Common myeloid progenitor, CD34-positive (primary cell): Measurements from ENCODE around the gene SLC16A1.
"Not testable (repeated sequence)": the region's sequence is repeated elsewhere in the genome, so short reads cannot be mapped to it uniquely, and the experiment has no call there.

Experiments
- CTCF ChIA-PET: fragments of 350-600 bp; sonication (Branson Sonifier 250); formaldehyde crosslinking; loops from one replicate; lab custom pipeline; 2021; ENCODE audit warnings: antibody characterized with exemption; lab: Charles Lee
- POLR2A ChIA-PET: fragments of 350-600 bp; sonication (Branson Sonifier 250); formaldehyde crosslinking; loops from one replicate; lab custom pipeline; 2021; ENCODE audit warnings: antibody characterized with exemption; lab: Charles Lee
- DNase-seq, 3 donors: peaks; one replicate each; pipeline versions ENCODE4 v3.0.0 to v3.0.0-alpha.2; 2013
- H3K27ac ChIP-seq, 2 experiments: 1 replicate in 1 of 2; 2 replicates in 1 of 2; pipeline ENCODE4 v1.7.0; 2013; ENCODE audit warnings: inconsistent platforms in 2 of 2, low read length in 2 of 2, mild to moderate bottlenecking in 2 of 2, low read depth in 1 of 2, moderate library complexity in 1 of 2; ENCODE audit not compliant: severe bottlenecking in 2 of 2, insufficient read depth in 1 of 2, poor library complexity in 1 of 2
- H3K27me3 ChIP-seq, 5 experiments: replicated peaks in 2 of 5; 1 replicate in 3 of 5; 2 replicates in 2 of 5; pipeline versions ENCODE4 v1.6.1 to v1.7.0; 2013; ENCODE audit warnings: low read length in 4 of 5, mild to moderate bottlenecking in 2 of 5, moderate library complexity in 2 of 5, inconsistent platforms in 1 of 5; ENCODE audit not compliant: insufficient read depth in 5 of 5, control insufficient read depth in 4 of 5
- H3K36me3 ChIP-seq, 4 experiments: 1 replicate in 2 of 4; 2 replicates in 2 of 4; pipeline versions ENCODE4 v1.6.1 to v1.7.0; 2013; ENCODE audit warnings: low read length in 3 of 4, control low read depth in 1 of 4, mild to moderate bottlenecking in 1 of 4; ENCODE audit not compliant: control insufficient read depth in 4 of 4, insufficient read depth in 4 of 4
- H3K4me1 ChIP-seq, 4 experiments: 1 replicate in 3 of 4; 2 replicates in 1 of 4; pipeline versions ENCODE4 v1.6.1 to v1.7.1; 2013; ENCODE audit warnings: low read length in 3 of 4, mild to moderate bottlenecking in 3 of 4, control low read depth in 1 of 4, inconsistent platforms in 1 of 4, moderate library complexity in 1 of 4; ENCODE audit not compliant: control insufficient read depth in 4 of 4, insufficient read depth in 4 of 4; ENCODE audit errors: control extremely low read depth in 1 of 4
- H3K4me3 ChIP-seq, 7 experiments: 1 replicate in 4 of 7; 2 replicates in 3 of 7; pipeline versions ENCODE4 v1.5.1 to v1.7.0; 2013; ENCODE audit warnings: mild to moderate bottlenecking in 7 of 7, low read length in 6 of 7, moderate library complexity in 6 of 7, inconsistent platforms in 2 of 7, low read depth in 2 of 7, control low read depth in 1 of 7; ENCODE audit not compliant: insufficient read depth in 4 of 7, control insufficient read depth in 1 of 7; ENCODE audit errors: extremely low read depth in 1 of 7
- H3K9me3 ChIP-seq, 5 experiments: 1 replicate in 4 of 5; 2 replicates in 1 of 5; pipeline versions ENCODE4 v1.6.1 to v1.7.1; 2013; ENCODE audit warnings: low read length in 4 of 5, mild to moderate bottlenecking in 2 of 5, inconsistent platforms in 1 of 5, low read depth in 1 of 5, moderate library complexity in 1 of 5; ENCODE audit not compliant: control insufficient read depth in 4 of 5, insufficient read depth in 2 of 5; ENCODE audit errors: control extremely low read depth in 1 of 5
- WGBS: methylation state at CpG from one replicate; pipeline ENCODE4 v1.1.5; 2013; ENCODE audit not compliant: insufficient coverage; 5-methylcytosine and 5-hydroxymethylcytosine counted together

SLC16A1 gene

GRCh38 chr1:112901387-112901786, 54.6 kb downstream of the SLC16A1 start:
- Histone ChIP-seq H3K4me3 (no peak overlapping the region), H3K4me1 (peaks cover 0 to 7% (median 2%) of the 10 kb centered on the region in 4 experiments), H3K9me3 (peaks cover 0 to 5% (median 0%) of the 10 kb centered on the region in 5 experiments), H3K27ac (no peak overlapping the region), H3K36me3 (no peaks in the 10 kb centered on the region), H3K27me3 (no peaks in the 10 kb centered on the region)
- ChIA-PET POLR2A (no interaction called here), CTCF (no interaction called here)
- DNase-seq = no peak
- WGBS = no CpG with 5 or more reads among the region's 2 CpGs

- no peaks in the 10 kb centered on the region for H3K27me3 ChIP-seq
- H3K4me1 ChIP-seq = no peaks in the 10 kb centered on the region
- H3K9me3 ChIP-seq = peaks cover 3 to 30% (median 10%) of the 10 kb centered on the region in 5 experiments
- no peak overlapping the region for H3K27ac ChIP-seq
- no peak overlapping the region for H3K4me3 ChIP-seq
- no peaks in the 10 kb centered on the region for H3K36me3 ChIP-seq
- DNase-seq = no peak
- POLR2A ChIA-PET = no interaction called here
- CTCF ChIA-PET = no interaction called here
These were observed 59.2 kb downstream of the SLC16A1 start for GRCh38 chr1:112896783-112897182.

- ChIA-PET CTCF (interaction anchor here (1.4 kb wide), 1 partner anchor 15 kb away, joined by 4 read pairs; no protein-coding TSS in a partner anchor), POLR2A (no interaction called here)
- H3K27me3 ChIP-seq = no peaks in the 10 kb centered on the region
- H3K4me1 ChIP-seq = no peaks in the 10 kb centered on the region
- 99% methylated on average over 30 of the region's 35 CpGs for WGBS
- H3K4me3 ChIP-seq = no peak overlapping the region
- DNase-seq = no peak
- no peaks in the 10 kb centered on the region for H3K36me3 ChIP-seq
- H3K9me3 ChIP-seq = peaks cover 3 to 30% (median 10%) of the 10 kb centered on the region in 5 experiments
- no peak overlapping the region for H3K27ac ChIP-seq
These were observed 61.4 kb downstream of the SLC16A1 start for GRCh38 chr1:112894561-112895011.

- no peaks in the 10 kb centered on the region for H3K36me3 ChIP-seq
- H3K27ac ChIP-seq = no peak overlapping the region
- H3K4me1 ChIP-seq = no peaks in the 10 kb centered on the region
- H3K4me3 ChIP-seq = no peak overlapping the region
- WGBS = 86% methylated on average over 1 of the region's 3 CpGs
- H3K9me3 ChIP-seq = peaks cover 3 to 30% (median 10%) of the 10 kb centered on the region in 5 experiments
- DNase-seq = no peak
- CTCF ChIA-PET = interaction anchor here (0.8 to 1.4 kb wide), 3 partner anchors 12 to 19 kb away, joined by 3 to 7 read pairs (median 4); no protein-coding TSS in a partner anchor
- POLR2A ChIA-PET = no interaction called here
- H3K27me3 ChIP-seq = no peaks in the 10 kb centered on the region
These were observed 62.0 kb downstream of the SLC16A1 start for GRCh38 chr1:112894010-112894292.

GRCh38 chr1:112893288-112894009, 62.5 kb downstream of the SLC16A1 start:
- POLR2A ChIA-PET = no interaction called here
- peaks cover 3 to 30% (median 10%) of the 10 kb centered on the region in 5 experiments for H3K9me3 ChIP-seq
- no peak overlapping the region for H3K4me3 ChIP-seq
- no peaks in the 10 kb centered on the region for H3K36me3 ChIP-seq
- no peaks in the 10 kb centered on the region for H3K4me1 ChIP-seq
- no peak overlapping the region for H3K27ac ChIP-seq
- 100% methylated on average over 5 of the region's 6 CpGs for WGBS
- no peaks in the 10 kb centered on the region for H3K27me3 ChIP-seq
- CTCF ChIA-PET = interaction anchor here (0.8 to 1.4 kb wide), 3 partner anchors 11 to 18 kb away, joined by 3 to 7 read pairs (median 4); no protein-coding TSS in a partner anchor
- DNase-seq = no peak

- H3K4me1 ChIP-seq, POLR2A ChIA-PET, H3K27ac ChIP-seq, H3K4me3 ChIP-seq, DNase-seq, H3K27me3 ChIP-seq, H3K36me3 ChIP-seq: not testable (repeated sequence)
- CTCF ChIA-PET = interaction anchor here (0.9 to 1.3 kb wide), 2 partner anchors 9 to 773 kb away, joined by 3 read pairs; no protein-coding TSS in a partner anchor
- H3K9me3 ChIP-seq = peaks cover 0 to 15% (median 6%) of the 10 kb centered on the region in 5 experiments
- WGBS = 98% methylated on average over 8 of the region's 9 CpGs
These were observed 66.1 kb downstream of the SLC16A1 start for GRCh38 chr1:112889906-112890305.

- CTCF ChIA-PET = interaction anchor here (0.6 to 1.3 kb wide), 4 partner anchors 8 to 789 kb away, joined by 3 read pairs; no protein-coding TSS in a partner anchor
- Histone ChIP-seq H3K27me3 (no peaks in the 10 kb centered on the region), H3K36me3 (no peaks in the 10 kb centered on the region), H3K27ac (no peak overlapping the region), H3K9me3 (peaks cover 0 to 11% (median 6%) of the 10 kb centered on the region in 5 experiments), H3K4me1 (no peaks in the 10 kb centered on the region), H3K4me3 (no peak overlapping the region)
- 50% methylated on average over 2 of the region's 2 CpGs for WGBS
- POLR2A ChIA-PET = no interaction called here
- no peak for DNase-seq
These were observed 66.8 kb downstream of the SLC16A1 start for GRCh38 chr1:112889052-112889768.
